ENCODE results near the gene RSPH1. TPM values are rescaled to one million over a fixed set of nuclear protein-coding genes. Genes with fewer than 3 reads are reported as not detected.

The RSPH1 gene
- polyA plus RNA-seq, 1 of the 3 experiments (the other 2 are of a cell fraction), result 0.97 TPM

DNA sequence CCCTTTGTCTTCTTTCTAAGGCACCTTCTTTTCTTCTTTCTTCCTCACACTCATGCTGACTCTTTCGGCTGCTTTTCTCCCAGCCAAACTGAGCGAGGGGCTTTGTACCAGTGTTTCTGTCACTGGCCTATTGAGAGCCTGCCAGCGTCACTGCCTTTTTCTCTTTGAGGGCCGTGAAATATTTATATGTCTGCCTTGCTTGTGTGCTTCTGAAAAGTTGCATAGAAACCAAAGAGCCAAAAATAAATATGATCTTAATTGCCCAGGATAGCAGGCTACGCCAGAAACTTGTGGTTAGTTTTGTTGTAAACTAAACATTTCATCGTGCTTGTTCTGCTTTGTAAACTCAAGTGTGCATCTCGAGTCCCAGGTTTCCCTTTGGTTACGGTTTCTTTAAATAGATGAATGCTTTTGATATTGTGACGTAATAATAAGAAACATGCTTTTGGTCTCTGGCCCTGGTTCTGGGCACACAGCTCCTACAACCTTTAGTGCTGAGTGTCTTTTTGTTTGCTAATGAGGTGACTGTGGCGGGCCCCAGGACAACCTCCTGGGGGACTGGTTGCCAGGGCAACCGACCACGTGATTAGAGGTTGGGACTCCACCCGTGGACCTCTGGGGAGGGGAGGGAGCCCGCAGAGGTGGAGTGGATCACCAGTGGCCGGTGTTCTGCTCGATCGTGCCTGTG is 28.5 kb upstream of the RSPH1 start (continued):
- TF ChIP-seq NFIC (IDR thresholded peaks at IDR 0.05; ENCODE audit: borderline replicate concordance) (no peak), TEAD4 (IDR thresholded peaks at IDR 0.05; ENCODE audit: borderline replicate concordance, insufficient read depth) (no peak), RAD21 (IDR thresholded peaks at IDR 0.05; ENCODE audit: low read length) (no peak), IRF3 (IDR thresholded peaks at IDR 0.05; ENCODE audit: low read depth, low read length) (no peak), CTCF (IDR thresholded peaks at IDR 0.05) (no peak), FOXJ3 (CRISPR knock-in tag; IDR thresholded peaks at IDR 0.05) (no peak)

- Histone ChIP-seq H3K4me1 (ENCODE audit: control insufficient read depth in 1 of 2, insufficient read depth in 2 of 2, low read depth in 1 of 2, low read length in 1 of 2) (no peaks in the 10 kb centered on the region), H3K4me2 (no peak overlapping the region), H3K9ac (no peak overlapping the region), H4K20me1 (ENCODE audit: insufficient read depth) (no peaks in the 10 kb centered on the region), H3F3A (replicated peaks; ENCODE audit: insufficient read depth) (no peaks in the 10 kb centered on the region), H3K4me3 (ENCODE audit: low read depth in 2 of 2, low read length in 1 of 2) (no peak overlapping the region), H3K27ac (ENCODE audit: low read depth in 2 of 2, low read length in 1 of 2) (no peak overlapping the region), H3K9me2 (no peaks in the 10 kb centered on the region), H3K9me3 (no peaks in the 10 kb centered on the region), H3K27me3 (ENCODE audit: insufficient read depth) (no peaks in the 10 kb centered on the region), H2AFZ (ENCODE audit: low read depth) (no peak overlapping the region), H3K36me3 (replicated peaks in 1 of 2; ENCODE audit: control insufficient read depth in 1 of 2, insufficient read depth in 2 of 2, low read length in 1 of 2) (no peaks in the 10 kb centered on the region), H3K79me2 (ENCODE audit: insufficient read depth) (no peaks in the 10 kb centered on the region)
- ChIA-PET CTCF (interaction anchor here (1.1 to 1.9 kb wide), 3 partner anchors 9 to 14 kb away, joined by 3 to 6 read pairs (median 4); no protein-coding TSS in a partner anchor), POLR2A (no interaction called here)
- no peak for DNase-seq
- 90% methylated on average over 9 of the region's 9 CpGs for WGBS (ENCODE audit: low lambda C conversion rate)
- TF ChIP-seq GABPA (IDR thresholded peaks at IDR 0.05; ENCODE audit: low read depth) (no peak), EZH2phosphoT487 (IDR thresholded peaks at IDR 0.05; ENCODE audit: borderline replicate concordance, low read depth) (no peak), RCOR1 (IDR thresholded peaks at IDR 0.05; ENCODE audit: low read length) (no peak), SMC3 (IDR thresholded peaks at IDR 0.05; ENCODE audit: low read depth, low read length) (no peak), IRF3 (IDR thresholded peaks at IDR 0.05; ENCODE audit: low read depth, low read length) (no peak), CHD2 (IDR thresholded peaks at IDR 0.05; ENCODE audit: low read length, partially characterized antibody) (no peak), SIN3A (IDR thresholded peaks at IDR 0.05; ENCODE audit: borderline replicate concordance, low read depth, low read length) (no peak), NRF1 (IDR thresholded peaks at IDR 0.05; ENCODE audit: low read depth, low read length) (no peak), FOXM1 (IDR thresholded peaks at IDR 0.05; ENCODE audit: low read depth) (no peak), POLR2AphosphoS5 (IDR thresholded peaks at IDR 0.05; ENCODE audit: low read depth, low read length) (no peak), TCF12 (IDR thresholded peaks at IDR 0.05) (no peak), GATA2 (CRISPR knock-in tag; IDR thresholded peaks at IDR 0.05) (no peak), CTCF (IDR thresholded peaks at IDR 0.05) (no peak), MEF2A (IDR thresholded peaks at IDR 0.05; ENCODE audit: borderline replicate concordance, low read depth) (no peak), EP300 (IDR thresholded peaks at IDR 0.05; ENCODE audit: borderline replicate concordance in 1 of 2, low read depth in 1 of 2, low read length in 1 of 2) (no peak)
- TF ChIP-seq, protein P1, sequence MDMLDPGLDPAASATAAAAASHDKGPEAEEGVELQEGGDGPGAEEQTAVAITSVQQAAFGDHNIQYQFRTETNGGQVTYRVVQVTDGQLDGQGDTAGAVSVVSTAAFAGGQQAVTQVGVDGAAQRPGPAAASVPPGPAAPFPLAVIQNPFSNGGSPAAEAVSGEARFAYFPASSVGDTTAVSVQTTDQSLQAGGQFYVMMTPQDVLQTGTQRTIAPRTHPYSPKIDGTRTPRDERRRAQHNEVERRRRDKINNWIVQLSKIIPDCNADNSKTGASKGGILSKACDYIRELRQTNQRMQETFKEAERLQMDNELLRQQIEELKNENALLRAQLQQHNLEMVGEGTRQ (IDR thresholded peaks at IDR 0.05; ENCODE audit: borderline replicate concordance, low read depth, low read length), result no peak
- TF ChIP-seq, protein P2, sequence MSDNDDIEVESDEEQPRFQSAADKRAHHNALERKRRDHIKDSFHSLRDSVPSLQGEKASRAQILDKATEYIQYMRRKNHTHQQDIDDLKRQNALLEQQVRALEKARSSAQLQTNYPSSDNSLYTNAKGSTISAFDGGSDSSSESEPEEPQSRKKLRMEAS (IDR thresholded peaks at IDR 0.05; ENCODE audit: low read depth), result no peak
Measured at GRCh38 chr21:42523941-42524340, 27.9 kb upstream of the RSPH1 start.
